Measurements from ENCODE around the gene UBE2H. TPM values are rescaled to one million over a fixed set of nuclear protein-coding genes. Genes with fewer than 3 reads are reported as not detected.
"Not testable (repeated sequence)": the region's sequence is repeated elsewhere in the genome, so short reads cannot be mapped to it uniquely, and the experiment has no call there.

Gene UBE2H
- total and polyA plus RNA-seq, 10 donors, result 13.5 to 98.0 (median 65.5) TPM

DNA sequence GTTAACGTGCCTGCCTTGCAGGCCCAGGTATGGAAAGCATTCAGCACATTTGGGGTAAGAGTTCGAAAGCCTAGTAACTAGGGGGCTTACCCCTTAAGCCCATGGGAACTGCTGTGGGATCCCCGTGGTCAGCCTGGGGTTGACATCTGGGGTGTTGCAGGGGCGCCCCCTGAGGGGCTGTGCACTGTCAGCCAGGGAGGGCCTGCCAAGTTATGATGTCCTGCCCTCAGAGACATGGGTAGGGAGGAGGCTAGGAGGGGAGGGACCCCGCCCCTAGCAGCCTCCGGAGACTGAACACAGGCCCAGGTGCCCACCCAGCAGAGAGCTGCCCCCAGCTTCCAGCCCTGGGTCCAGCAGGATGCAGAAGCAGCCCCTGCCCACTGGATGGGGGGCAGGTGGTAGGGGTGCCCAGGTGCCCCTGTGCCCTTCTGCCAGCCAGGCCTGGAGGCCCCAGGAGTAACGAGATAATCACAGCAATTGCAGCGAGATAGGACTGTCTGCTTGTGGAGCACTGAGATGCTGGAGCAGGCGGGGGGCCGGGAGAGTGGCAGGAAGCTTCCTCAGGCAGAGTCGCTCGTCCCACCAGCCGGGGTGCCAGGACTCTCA is 153.3 kb downstream of the UBE2H start:
- Histone ChIP-seq H3K4me1 (no peaks in the 10 kb centered on the region), H3K27ac (no peak overlapping the region), H3K36me3 (no peaks in the 10 kb centered on the region), H3K9me3 (no peaks in the 10 kb centered on the region), H3K27me3 (replicated peaks in 1 of 7) (no peaks in the 10 kb centered on the region), H3K4me3 (no peak overlapping the region)
- intact Hi-C loops (cut with DNase I; ENCODE audit: low total_unique reads), result no loop called here
- TF ChIP-seq POLR2AphosphoS5 (IDR thresholded peaks at IDR 0.05) (no peak), POLR2A (IDR thresholded peaks at IDR 0.05) (no peak)
- TF ChIP-seq, protein P1, sequence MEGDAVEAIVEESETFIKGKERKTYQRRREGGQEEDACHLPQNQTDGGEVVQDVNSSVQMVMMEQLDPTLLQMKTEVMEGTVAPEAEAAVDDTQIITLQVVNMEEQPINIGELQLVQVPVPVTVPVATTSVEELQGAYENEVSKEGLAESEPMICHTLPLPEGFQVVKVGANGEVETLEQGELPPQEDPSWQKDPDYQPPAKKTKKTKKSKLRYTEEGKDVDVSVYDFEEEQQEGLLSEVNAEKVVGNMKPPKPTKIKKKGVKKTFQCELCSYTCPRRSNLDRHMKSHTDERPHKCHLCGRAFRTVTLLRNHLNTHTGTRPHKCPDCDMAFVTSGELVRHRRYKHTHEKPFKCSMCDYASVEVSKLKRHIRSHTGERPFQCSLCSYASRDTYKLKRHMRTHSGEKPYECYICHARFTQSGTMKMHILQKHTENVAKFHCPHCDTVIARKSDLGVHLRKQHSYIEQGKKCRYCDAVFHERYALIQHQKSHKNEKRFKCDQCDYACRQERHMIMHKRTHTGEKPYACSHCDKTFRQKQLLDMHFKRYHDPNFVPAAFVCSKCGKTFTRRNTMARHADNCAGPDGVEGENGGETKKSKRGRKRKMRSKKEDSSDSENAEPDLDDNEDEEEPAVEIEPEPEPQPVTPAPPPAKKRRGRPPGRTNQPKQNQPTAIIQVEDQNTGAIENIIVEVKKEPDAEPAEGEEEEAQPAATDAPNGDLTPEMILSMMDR (IDR thresholded peaks at IDR 0.05 in 8 of 11, conservative IDR thresholded peaks at IDR 0.05 in 3 of 11), result no peak
- DNase-seq, result peak; percentile 46
- WGBS, 5 donors, result 68 to 87% (median 83%) methylated on average over 5 to 13 of the region's 13 CpGs

DNA sequence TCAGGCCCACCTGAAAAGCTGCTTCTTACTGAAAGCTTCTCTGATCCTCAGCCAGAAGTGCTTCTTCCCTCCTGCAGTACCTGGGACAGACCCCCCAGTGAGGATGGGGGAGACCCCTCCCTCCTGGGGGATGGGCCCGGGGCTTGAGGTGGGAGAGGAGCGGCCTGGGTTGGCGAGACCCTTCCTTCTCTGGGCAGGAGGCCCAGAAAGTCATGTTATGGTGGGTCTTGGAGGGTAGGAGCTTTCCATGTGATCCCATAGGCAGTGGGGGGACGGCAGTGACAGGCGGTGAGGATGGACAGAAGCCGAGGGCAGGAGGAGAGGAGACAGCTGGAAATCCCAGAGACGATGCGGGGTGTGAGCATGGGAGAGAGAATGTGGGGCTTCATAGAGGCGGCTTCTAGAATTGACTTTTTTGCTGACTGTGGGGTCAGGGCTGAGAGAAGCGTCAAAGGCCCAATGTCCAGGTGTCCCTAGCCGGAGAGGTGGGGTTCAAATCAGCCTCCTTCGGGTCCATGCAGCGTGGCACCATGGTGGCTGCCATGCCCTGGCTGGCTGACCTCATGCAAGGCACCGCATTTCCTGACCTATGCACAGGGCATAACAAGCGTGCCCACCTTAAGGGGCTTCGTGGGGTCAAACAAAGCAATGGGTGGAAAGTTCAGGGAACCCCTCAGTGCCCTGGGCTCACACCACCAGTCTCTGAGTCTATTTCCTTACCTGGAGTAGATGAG is 154.0 kb downstream of the UBE2H start:
- intact Hi-C loops (cut with DNase I; ENCODE audit: low total_unique reads), result no loop called here
- WGBS, 5 donors, result 90 to 94% (median 92%) methylated on average over 14 to 16 of the region's 16 CpGs
- Histone ChIP-seq H3K9me3 (no peaks in the 10 kb centered on the region), H3K36me3 (no peaks in the 10 kb centered on the region), H3K27ac (no peak overlapping the region), H3K4me3 (no peak overlapping the region), H3K27me3 (replicated peaks in 1 of 7) (no peaks in the 10 kb centered on the region), H3K4me1 (no peaks in the 10 kb centered on the region)
- TF ChIP-seq POLR2AphosphoS5 (IDR thresholded peaks at IDR 0.05) (no peak), POLR2A (IDR thresholded peaks at IDR 0.05) (no peak)
- TF ChIP-seq, protein P1 (IDR thresholded peaks at IDR 0.05 in 8 of 11, conservative IDR thresholded peaks at IDR 0.05 in 3 of 11), result no peak
- peak; percentile 45 for DNase-seq

DNA sequence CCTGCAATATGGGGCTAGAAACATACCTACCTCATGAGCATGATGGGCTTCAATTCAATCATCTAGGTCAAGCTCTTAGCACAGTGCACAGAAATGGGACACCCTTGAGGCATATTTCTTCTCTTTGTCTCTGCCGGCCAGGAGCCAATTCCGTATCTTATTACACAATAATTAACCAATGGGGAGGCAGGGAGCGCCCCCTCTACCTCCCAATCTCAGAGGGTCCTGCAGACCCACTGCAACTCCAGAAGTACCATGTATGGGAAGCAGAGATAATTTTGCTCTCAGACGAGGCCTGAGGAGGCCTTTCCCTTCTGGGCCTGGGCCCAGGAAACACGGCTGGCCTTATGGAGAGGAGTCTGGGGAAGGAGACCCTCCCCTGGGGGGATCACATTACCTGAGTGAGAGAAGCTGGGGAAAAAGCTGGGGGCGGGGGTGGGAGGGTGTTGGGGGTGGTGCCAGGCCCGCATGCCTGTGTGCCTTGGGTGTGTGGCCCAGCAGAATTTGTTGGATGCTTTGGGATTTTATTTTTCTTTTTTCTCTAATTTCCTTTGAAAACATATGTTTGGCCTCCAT is 155.5 kb downstream of the UBE2H start:
- WGBS, 5 donors, result 67 to 89% (median 84%) methylated on average over 7 of the region's 7 CpGs
- TF ChIP-seq POLR2A (IDR thresholded peaks at IDR 0.05) (no peak), POLR2AphosphoS5 (IDR thresholded peaks at IDR 0.05) (no peak)
- TF ChIP-seq, protein P1 (IDR thresholded peaks at IDR 0.05 in 8 of 11, conservative IDR thresholded peaks at IDR 0.05 in 3 of 11), result no peak
- H3K4me1 ChIP-seq, result no peaks in the 10 kb centered on the region
- no peaks in the 10 kb centered on the region for H3K9me3 ChIP-seq
- H3K36me3 ChIP-seq, result no peaks in the 10 kb centered on the region
- intact Hi-C loops (cut with DNase I; ENCODE audit: low total_unique reads), result no loop called here
- no peaks in the 10 kb centered on the region for H3K27me3 ChIP-seq (replicated peaks in 1 of 7)
- peak; percentile 29 for DNase-seq
- peak overlapping the region in 1 of 8 donors; percentile 15 for H3K27ac ChIP-seq
- no peak overlapping the region for H3K4me3 ChIP-seq

DNA sequence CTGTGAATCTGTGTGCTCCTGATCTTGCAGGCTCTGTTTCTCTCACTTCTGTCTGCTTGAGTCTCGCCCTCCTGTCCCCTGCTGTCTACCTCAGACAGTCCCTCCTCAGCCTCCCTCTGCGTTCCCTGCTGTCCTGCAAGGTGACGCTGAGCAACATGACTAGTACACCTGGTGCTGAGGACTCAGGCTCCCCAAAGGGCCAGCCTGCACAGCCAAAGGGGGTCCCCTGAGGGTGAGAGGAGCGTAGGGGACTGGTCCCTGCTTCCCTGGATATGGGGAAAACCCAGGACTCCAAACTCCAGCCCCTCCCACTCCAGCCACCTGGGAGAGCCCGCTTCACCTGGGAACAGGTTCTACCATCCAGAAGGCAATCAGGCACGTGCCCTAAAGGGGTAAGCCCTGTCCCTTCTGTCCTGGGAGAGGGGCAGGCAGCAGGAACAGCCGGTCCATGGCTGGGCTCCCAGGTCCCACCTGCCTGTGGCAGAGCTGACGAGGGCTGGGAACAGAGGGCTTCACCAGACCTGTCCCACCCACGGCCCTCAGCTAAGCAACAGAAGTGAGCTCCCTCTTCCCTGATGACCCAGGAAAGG is 156.5 kb downstream of the UBE2H start:
- peak; percentile 71 for DNase-seq
- 83 to 93% (median 92%) methylated on average over 9 of the region's 9 CpGs for WGBS, 5 donors
- no peak overlapping the region for H3K4me3 ChIP-seq
- TF ChIP-seq POLR2AphosphoS5 (IDR thresholded peaks at IDR 0.05) (no peak), POLR2A (IDR thresholded peaks at IDR 0.05) (no peak)
- TF ChIP-seq, protein P1 (IDR thresholded peaks at IDR 0.05 in 8 of 11, conservative IDR thresholded peaks at IDR 0.05 in 3 of 11), result no peak
- intact Hi-C loops (cut with DNase I; ENCODE audit: low total_unique reads), result no loop called here
- H3K27me3 ChIP-seq (replicated peaks in 1 of 7), result peaks cover 0 to 2% (median 0%) of the 10 kb centered on the region in 7 donors
- H3K4me1 ChIP-seq, result no peaks in the 10 kb centered on the region
- H3K36me3 ChIP-seq, result no peaks in the 10 kb centered on the region
- no peak overlapping the region for H3K27ac ChIP-seq
- H3K9me3 ChIP-seq, result no peaks in the 10 kb centered on the region

DNA sequence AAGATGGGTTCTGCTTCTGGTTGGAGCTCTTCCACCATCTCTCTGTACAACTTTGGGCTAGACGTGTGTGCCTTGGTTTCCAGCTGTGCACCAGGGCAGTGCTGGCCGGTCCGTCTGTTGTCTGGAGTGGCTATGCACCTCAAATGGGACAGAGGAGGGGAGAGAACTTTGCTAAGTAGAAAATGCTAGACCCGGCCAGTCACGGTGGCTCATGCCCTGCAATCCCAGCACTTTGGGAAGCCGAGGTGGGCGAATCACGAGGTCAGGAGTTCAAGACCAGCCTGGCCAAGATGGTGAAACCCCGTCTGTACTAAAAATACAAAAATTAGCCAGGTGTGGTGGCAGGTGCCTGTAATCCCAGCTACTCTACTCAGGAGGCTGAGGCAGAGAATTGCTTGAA is 158.3 kb downstream of the UBE2H start:
- H3K27ac ChIP-seq; H3K36me3 ChIP-seq; intact Hi-C loops (cut with DNase I; ENCODE audit: low total_unique reads); H3K4me3 ChIP-seq; H3K9me3 ChIP-seq; H3K4me1 ChIP-seq: not testable (repeated sequence)
- peaks cover 0 to 20% (median 0%) of the 10 kb centered on the region in 7 donors for H3K27me3 ChIP-seq (replicated peaks in 1 of 7)
- peak; percentile 54 for DNase-seq
- 85 to 95% (median 92%) methylated on average over 6 to 9 of the region's 9 CpGs for WGBS, 5 donors

All from spleen (tissue), 11 donors.